ENCODE data around the gene CTXND1.

CTXND1 gene

DNA sequence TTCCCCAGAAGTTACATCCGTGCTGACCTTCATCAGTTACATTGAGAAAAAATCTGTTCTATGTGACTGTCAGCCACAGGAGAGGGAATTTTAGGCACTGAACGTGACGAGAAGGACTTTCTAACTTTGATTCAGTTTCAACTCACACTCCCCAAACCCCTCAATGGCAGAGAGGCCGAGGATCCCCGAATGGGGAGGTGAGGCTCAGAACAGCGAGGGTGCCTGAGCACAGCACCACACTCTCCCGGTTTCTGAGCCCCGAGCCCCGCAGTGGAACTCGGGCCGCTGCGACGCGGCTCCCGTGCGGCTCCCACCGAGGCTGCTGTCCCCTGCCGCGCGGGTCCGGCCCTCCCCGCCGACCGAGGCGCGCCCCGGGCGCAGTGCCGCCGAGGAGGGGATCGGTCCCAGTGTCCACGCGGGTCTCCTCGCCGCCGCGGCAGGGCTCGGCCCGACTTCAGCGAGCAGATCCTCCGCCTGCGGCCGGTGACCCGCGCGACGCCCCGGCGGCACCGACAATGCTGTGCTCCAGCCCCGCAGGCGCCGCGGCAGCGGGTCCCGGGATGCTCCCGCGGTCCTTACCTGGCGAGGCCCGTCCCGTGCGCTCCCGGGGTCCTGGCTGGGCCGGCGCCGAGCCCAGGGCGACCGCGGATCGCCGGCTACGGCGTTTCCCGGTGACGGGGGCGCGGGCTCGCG is 439 bp downstream of the CTXND1 start:
- DNase-seq, result no peak

DNA sequence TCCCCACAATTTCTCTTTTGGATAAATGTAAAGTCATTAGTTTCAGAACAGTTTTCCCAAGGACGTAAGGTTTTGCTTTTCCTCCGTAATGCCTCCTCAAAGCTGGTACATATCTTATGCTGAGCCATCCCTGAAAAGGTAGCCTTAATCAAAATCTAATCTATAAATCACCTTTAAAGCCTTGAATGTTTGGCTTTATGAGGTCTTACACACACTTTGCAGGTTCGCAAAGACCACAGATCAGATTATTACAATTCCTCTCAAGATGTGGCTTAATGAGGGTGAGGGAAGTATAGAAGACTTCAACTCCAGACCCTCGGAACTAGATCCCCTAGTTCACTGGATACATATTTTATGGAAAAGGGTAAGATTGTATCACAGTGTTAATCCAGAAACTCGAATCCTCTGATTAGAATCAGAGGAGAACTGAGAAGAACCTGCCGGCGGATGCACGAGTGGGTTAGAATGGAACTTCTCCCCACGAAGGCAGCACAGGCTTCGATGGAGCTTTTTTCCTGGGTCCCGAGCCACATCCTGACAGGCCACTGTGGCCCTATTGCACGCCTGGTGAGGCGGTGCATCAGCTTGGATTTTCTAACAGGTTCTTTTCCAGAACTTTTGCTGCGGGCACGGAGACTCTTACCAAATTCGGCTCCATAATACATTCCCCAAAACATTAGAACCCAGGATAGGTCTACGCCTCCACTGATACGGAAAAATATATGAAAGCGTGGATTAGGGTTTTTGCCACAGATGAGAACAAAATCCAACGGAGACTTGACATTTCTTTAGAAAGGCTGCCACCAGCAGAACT is 1.2 kb downstream of the CTXND1 start:
- no peak for DNase-seq

- DNase-seq, result no peak
Measured at GRCh38 chr15:80249973-80250372, 2.0 kb downstream of the CTXND1 start.

- no peak for DNase-seq
Measured at GRCh38 chr15:80247320-80247719, 4.7 kb downstream of the CTXND1 start.

DNA sequence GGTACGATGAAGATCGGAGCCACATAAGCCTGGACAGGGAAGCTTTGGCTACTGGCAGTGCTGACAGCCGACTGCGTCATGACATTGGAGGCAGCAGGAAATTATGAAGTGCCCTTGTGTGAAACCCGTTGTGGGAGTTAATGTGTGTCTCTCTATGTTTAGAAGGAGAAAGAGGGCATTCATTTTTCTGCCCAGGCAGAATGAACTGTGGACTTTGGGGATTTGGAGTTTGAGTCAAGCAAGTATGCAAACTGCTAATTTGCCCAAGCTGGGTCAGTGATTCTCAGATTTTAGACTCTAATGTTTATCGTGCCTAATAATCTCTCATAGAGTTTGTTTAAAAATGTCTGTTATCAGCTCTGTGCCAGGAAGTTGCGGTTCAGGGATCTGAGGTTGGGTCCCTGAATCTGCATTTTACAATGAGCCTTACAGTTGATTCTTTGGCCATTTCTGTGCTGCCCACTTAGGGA is 5.6 kb downstream of the CTXND1 start:
- no peak for DNase-seq

DNA sequence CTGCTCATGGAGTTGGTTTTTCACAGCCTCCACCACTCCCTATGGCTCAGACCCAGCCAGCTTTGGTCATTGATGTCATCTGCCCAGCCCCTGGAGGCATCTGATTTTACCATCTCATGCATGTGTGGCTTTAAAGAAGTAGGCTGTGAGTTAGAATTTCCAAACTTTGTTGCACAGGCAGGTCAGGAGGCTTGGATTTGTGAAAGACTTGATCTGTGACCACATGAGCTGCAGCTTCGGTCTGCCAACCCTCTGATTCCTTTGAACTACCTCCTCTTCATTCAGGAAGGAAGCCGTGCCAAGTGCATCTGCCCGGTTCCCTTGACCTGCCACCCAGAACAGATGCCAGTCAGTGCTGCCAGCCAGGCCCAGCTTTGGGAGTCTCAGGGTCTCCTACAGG is 9.2 kb downstream of the CTXND1 start:
- DNase-seq, result no peak

DNA sequence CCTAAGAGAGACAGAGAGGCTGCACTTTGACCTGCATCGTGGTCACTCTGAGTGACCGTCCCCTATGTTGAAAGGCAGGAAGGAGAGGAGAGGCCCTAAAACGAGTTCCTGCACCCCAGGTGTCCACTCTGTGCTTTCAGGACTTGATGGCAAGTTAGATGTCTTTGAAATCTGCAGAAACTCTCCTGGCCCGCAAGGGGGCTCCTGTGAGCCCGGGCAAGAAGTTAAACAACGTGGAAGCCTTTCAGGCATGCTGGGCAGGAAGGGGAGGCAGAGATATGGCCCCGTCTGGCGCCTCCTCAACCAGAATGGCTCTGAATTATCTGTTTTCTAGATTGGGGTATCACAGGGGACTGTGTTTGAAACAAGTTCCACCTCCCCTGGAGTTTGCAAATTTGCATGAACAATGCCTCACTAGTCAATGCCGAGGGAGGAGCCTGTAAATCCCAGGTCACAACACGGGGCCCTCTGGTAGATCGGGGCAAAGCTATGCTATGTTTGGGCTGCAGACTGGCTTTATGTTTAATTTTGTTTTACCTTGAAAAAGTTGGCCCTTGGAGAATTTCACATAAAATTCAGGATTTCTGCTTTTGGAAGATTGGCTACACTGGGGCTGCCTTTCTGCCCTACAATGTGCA is 9.8 kb downstream of the CTXND1 start:
- DNase-seq, result no peak

GRCh38 chr15:80241508-80241907 is 10.5 kb downstream of the CTXND1 start:
- no peak for DNase-seq

GRCh38 chr15:80240276-80240675 is 11.7 kb downstream of the CTXND1 start:
- DNase-seq, result no peak

DNA sequence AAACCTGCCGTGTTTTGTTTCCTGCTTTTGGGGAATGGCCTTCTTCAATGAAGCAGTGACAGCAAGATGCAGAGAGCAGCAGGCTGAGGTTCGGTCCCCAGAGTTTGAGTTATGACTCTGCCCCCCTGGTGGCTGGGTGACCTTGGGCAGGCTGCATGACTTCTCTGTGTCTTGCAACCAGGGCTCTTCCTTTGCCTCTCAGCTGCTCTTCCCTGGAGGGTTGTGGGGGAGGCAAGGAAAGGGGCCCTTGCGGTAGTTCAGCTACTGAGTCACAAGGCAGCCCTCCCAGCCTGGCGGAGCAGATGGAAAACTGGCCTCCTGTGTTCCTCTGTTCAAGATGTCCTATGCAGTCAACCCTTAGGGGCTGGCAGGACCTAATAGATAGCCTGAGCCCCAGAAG is 17.1 kb downstream of the CTXND1 start:
- no peak for DNase-seq

DNA sequence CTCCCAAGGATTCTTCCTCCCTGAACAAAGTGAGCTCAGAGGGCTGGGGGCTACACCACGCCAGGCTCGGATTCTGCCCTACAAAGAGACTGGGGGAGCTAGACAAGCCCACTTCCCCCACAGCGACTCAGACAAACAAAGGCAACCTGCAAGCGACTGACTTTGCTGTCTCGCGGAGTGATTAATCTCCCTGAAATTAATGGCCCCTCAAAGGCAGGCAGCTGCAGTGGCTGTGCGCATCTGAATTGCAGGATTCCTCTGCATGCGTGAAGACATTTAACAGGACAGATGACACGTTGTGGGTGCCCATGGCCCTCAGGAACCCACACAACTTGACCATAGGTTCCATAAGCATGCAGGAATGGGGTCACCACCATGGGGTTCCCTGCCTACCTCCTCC is 18.4 kb downstream of the CTXND1 start:
- no peak for DNase-seq

DNA sequence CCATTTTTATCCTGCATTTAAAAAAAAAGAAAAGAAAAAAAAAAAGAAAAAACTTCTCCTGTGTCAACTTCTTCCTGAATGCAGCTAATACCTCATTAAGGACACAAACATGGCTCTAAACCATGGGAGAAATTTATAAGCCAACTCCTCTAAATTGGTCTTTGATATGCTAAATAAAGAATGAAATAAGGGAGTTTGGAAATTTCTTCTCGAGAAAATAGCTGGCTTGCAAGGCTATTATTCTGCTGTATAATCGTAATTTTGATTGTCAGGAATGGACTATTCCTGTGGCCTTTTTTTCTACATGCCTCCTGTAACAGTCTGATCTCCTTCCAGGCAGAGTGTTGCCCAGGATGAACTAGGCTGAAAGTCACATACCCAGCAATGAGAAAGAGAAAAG is 20.6 kb downstream of the CTXND1 start:
- no peak for DNase-seq

DNA sequence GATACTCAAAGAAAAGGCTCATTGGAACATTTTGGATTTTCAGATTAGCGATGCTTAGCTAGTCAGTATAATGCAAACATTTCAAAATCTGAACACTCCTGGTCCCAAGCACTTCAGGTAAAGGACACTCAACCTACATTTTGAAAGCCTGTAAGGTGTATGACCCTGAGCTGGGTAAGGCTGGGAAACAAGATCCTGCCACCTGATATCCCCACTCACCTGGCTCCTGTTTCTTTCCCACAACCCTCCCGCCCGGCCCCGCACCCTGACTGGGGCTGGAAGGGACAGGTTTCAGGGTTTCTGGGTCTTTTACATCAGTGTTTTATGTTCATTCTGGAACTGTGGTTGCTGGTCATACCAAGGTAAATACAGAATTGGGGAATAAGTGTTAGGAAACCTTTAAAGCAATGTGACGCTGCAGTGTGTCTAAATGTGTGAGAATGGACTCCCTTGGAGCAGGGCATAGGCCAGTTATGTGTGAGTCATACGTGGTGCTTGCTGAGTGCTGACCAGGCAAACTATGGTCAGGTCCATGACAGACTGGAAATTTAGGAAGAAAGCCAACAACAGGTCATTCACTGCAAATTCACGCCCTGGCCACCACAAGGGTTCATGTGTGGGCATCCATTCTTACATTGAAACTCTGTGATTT is 22.9 kb downstream of the CTXND1 start:
- no peak for DNase-seq

DNA sequence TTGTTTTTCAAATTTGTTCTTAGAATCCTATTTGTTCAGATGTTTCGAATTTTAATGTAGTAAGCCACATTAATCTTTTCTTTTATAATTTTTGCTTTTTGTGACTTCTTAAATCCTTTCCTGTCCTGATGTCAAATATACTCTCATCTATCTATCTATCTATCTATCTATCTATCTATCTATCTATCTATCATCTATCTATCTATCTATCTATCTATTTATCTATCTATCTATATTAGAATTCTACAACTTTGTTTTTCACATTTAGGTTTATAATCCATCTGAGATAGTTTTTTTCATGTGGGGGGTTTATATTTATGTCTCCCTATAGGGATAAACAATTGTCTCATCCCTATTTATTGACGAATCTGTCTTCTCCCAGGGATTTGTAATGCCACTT is 32.1 kb downstream of the CTXND1 start:
- DNase-seq, result no peak

DNA sequence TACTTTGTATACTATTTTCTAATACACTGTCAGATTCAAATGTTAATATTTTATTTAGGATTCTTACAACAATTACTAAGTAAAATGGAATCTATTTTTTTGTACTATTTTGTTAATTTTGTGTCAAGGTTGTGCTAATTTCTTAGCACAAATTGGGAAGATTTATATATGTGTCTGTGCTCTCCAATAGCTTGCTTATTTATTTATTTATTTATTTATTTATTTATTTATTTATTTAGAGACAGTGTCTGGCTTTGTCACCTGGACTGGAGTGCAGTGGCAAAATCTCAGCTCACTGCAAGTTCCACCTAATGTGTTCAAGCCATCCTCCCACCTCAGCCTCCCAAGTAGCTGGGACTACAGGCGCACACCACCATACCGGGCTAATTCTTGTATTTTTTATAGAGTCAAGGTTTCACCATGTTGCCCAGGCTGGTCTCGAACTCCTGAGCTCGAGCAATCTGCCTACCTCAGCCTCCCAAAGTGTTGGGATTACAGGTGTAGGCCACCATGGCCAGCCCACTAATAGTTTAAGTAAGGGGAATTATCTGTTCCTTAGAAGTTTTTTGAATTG is 34.6 kb downstream of the CTXND1 start:
- DNase-seq, result no peak

DNA sequence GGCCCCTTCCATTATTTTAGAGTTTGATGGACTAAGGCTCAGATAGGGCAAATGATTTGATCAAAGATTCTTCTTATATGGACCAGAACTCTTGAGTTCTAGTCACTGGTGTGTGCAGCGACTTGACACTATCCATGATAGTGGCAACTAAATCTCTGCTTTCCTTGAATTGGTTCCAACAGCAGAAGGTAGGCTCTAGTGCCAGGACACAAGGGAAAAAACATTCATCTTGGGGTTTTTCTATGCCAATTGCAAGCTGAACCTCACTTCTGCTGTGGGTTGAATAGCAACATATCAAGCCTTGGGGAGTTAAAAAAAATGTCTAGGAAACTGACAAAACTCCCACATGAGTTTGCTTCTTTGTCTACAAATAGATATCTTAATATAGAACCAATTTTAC is 35.1 kb downstream of the CTXND1 start:
- no peak for DNase-seq

DNA sequence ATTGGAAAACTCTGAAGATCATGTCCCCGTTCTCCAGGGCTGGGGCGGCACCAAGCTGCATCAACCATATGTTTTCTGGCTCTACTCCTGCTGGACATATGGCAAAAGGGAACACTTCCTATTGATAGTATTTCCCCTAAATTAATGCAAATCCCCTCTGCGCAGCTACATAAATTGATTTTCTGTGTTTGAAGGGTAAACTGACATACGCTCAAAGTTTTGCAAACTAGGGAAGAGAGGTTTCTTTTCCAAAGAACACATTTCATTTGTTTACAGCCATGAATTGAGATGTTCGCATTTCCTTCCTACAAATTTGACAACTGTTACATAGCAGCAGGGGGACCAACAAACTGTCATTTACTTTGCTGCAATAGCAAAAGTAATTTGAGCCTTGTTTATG is 35.9 kb downstream of the CTXND1 start:
- no peak for DNase-seq

- no peak for DNase-seq
Measured at GRCh38 chr15:80214910-80215309, 37.1 kb downstream of the CTXND1 start.

DNA sequence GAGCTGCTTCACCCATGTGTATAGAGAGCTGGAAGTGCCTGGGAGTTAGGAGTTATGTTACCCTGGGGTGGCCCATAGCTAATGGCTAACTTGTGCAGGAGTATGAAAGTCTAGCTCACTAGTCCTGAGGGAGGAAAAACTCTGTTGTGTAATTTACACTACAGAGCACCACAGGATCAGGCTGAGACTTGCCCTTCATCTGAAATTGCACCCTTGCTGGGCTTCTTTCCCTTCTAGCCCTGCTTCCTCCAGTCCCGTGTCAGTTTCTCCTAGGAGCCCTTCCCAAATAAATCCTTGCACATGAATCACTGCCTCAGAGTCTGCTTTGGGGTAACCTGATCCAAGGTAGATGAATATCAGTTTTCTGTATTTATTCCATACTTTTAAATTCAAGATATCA is 40.0 kb downstream of the CTXND1 start:
- DNase-seq, result no peak

DNA sequence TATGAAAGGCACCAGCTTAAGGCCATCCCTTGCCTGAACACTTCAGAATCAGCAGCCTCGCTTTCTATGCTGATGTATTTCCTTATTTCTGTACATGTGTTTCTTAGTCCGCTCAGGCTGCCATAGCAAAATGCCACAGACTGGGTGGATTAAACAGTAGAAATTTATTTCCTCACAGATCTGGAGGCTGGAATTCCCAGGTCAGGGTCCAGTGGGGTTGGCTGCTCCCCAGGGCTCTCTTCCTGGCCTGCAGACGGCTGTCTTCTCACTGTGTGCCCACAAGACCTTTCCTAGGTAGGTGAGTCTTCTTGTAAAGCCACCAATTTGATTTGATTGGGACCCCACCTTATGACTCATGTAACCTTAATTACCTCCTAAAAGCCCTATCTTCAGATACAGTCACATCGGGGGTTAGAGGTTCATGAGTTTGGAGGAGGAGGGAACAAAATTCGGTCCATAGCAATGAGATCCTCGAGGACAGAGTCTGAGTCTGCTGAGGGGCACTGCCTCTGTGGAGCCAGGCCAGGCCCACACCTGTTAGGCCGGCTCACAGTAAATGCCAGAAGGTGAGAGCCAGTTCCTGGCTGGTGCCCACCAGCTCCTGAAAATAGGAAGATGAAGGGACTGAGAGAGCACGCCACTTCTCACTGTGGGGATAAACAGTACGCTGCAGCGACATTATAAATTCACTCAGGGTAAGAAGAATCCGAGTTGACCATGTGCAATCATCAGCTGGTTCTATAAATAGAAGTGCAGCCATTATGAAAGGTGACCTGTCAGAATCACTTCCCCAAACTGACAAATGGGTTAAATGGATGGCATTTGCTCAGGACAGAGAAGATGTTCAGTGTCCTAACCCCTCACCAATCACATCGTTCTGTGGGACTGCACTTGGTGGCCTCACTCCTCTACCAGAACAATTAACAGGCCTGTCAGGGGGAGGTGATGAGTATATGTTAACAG is 41.1 kb downstream of the CTXND1 start:
- no peak for DNase-seq

GRCh38 chr15:80208758-80209734 is 43.0 kb downstream of the CTXND1 start:
- no peak for DNase-seq
